HL-60 (cell line): ENCODE measurements around the gene CTNNA1.

ENCODE experiments used
- DNase-seq, 2 experiments: peaks; one replicate each; pipeline ENCODE4 v3.0.0-alpha.2; 2010 to 2020; ENCODE audit warnings: low read depth in 1 of 2, low spot score in 1 of 2
- H3K27ac ChIP-seq: fragments of 250-450 bp; sonication (Bioruptor Pico); replicated peaks from 2 replicates; pipeline ENCODE4 v1.5.1; 2020; ENCODE audit warnings: mild to moderate bottlenecking, moderate library complexity
- H3K27me3 ChIP-seq: fragments of 250-450 bp; sonication (Bioruptor Pico); 2 replicates; pipeline ENCODE4 v1.5.1; 2021; ENCODE audit warnings: mild to moderate bottlenecking, moderate library complexity; ENCODE audit not compliant: insufficient read depth, poor library complexity, severe bottlenecking
- H3K4me3 ChIP-seq: replicated peaks from 2 replicates; pipeline ENCODE4 v1.5.1; 2011; ENCODE audit warnings: mild to moderate bottlenecking, control low read depth, low read length; ENCODE audit not compliant: insufficient read depth
- CTCF ChIP-seq: IDR thresholded peaks from one replicate; pipeline ENCODE4 v1.5.1; 2011; ENCODE audit warnings: low read length, control low read depth, inconsistent platforms; ENCODE audit not compliant: insufficient read depth
- GABPA ChIP-seq: IDR thresholded peaks from 2 replicates; pipeline ENCODE4 v1.6.1; 2012; ENCODE audit warnings: low read depth
- POLR2AphosphoS5 ChIP-seq: IDR thresholded peaks from 2 replicates; pipeline ENCODE4 v1.6.1; 2012; ENCODE audit warnings: low read depth
- REST ChIP-seq: IDR thresholded peaks from 2 replicates; pipeline ENCODE4 v1.6.1; 2012; ENCODE audit warnings: low read depth; ENCODE audit not compliant: insufficient replicate concordance
- SPI1 ChIP-seq: IDR thresholded peaks from 2 replicates; pipeline ENCODE4 v1.6.1; 2012; ENCODE audit warnings: low read depth, mild to moderate bottlenecking, borderline replicate concordance

Gene CTNNA1

GRCh38 chr5:138949988-138950387 is 196.8 kb downstream of the CTNNA1 start:
- no peak for DNase-seq
- no peak overlapping the region for H3K27ac ChIP-seq
- H3K27me3 ChIP-seq = no peaks in the 10 kb centered on the region
- no peak overlapping the region for H3K4me3 ChIP-seq
- TF ChIP-seq REST (no peak), SPI1 (no peak), CTCF (no peak), GABPA (no peak), POLR2AphosphoS5 (no peak)

GRCh38 chr5:138950421-138951031 is 197.3 kb downstream of the CTNNA1 start:
- TF ChIP-seq POLR2AphosphoS5 (no peak), CTCF (no peak)
- Histone ChIP-seq H3K4me3 (no peak overlapping the region), H3K27ac (no peak overlapping the region), H3K27me3 (no peaks in the 10 kb centered on the region)
- DNase-seq = no peak

GRCh38 chr5:138951091-138951985 is 198.1 kb downstream of the CTNNA1 start:
- TF ChIP-seq CTCF (no peak), GABPA (no peak), SPI1 (no peak), POLR2AphosphoS5 (no peak), REST (no peak)
- H3K27ac ChIP-seq = no peak overlapping the region

More at GRCh38 chr5:138951091-138951985, 198.1 kb downstream of the CTNNA1 start:
- Histone ChIP-seq H3K27me3 (no peaks in the 10 kb centered on the region), H3K4me3 (no peak overlapping the region)
- DNase-seq = no peak
